Pulmonary artery endothelial cell (primary cell): ENCODE results near the gene FSHB. TPM values are rescaled to one million over a fixed set of nuclear protein-coding genes. Genes with fewer than 3 reads are reported as not detected.
"Not testable (repeated sequence)": the region's sequence is repeated elsewhere in the genome, so short reads cannot be mapped to it uniquely, and the experiment has no call there.

Experiments used
- DNase-seq: peaks from one replicate; pipeline ENCODE4 v3.0.0-alpha.2; 2011; ENCODE audit warnings: low read depth, low spot score
- total RNA-seq: library from RNA; depleted of rRNA; stranded (reverse); fragments of >200 nt; gene quantifications from 2 replicates; pipeline ENCODE4 v1.2.3, GENCODE V29; 2014

FSHB gene
- not detected in 2 replicates for total RNA-seq

DNA sequence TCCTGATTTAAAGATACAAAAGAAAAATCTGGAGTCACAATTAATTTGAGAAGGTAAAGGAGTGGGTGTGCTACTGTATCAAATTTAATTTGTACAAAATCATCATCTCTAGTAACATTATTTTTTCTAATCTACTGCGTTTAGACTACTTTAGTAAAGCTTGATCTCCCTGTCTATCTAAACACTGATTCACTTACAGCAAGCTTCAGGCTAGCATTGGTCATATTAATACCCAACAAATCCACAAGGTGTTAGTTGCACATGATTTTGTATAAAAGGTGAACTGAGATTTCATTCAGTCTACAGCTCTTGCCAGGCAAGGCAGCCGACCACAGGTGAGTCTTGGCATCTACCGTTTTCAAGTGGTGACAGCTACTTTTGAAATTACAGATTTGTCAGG, at the start of gene FSHB:
Gene FSHB, plus strand, starts transcription at position 301 of the 400 bp plus-strand sequence. CDS start 889 bp downstream, outside the sequence.
- DNase-seq: no peak

DNA sequence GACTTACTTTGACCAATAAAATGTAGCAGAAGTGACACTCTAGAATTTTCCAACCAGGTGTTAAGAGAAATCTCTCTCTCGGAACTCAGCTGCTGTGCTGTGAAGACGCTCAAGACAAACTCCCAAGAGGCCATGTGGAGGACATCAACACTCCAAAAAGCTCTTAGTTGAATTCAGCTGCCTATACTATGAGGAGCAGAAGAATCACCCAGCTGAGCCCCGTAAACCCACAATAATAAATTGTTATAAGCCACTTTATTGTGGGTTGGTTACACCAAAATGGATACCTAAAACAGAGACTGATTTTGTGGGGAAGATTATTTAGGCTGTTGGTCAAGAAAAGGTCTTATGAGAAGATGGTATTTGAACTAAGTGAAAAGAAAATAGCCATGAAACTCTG, 44.1 kb upstream of the FSHB start:
- DNase-seq: no peak

DNA sequence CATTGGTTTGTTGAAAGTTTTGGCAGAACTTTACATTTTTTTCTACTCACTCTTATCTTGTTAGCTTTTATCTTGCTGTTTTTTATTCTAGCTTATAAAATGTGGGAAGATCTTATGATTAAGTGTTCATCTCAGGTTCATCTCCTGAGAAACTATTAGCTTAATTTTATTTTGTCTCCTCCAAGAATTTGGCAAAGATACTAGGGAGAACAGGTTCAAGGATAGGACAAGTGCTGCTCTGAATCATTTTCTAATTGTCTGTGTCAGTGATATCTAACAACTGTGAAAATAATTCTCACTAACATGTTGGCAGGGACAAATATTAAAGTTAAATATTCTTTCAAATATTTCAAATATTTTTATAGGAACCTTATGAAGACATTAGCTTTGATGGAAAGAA, 38.2 kb upstream of the FSHB start:
- DNase-seq: no peak

DNA sequence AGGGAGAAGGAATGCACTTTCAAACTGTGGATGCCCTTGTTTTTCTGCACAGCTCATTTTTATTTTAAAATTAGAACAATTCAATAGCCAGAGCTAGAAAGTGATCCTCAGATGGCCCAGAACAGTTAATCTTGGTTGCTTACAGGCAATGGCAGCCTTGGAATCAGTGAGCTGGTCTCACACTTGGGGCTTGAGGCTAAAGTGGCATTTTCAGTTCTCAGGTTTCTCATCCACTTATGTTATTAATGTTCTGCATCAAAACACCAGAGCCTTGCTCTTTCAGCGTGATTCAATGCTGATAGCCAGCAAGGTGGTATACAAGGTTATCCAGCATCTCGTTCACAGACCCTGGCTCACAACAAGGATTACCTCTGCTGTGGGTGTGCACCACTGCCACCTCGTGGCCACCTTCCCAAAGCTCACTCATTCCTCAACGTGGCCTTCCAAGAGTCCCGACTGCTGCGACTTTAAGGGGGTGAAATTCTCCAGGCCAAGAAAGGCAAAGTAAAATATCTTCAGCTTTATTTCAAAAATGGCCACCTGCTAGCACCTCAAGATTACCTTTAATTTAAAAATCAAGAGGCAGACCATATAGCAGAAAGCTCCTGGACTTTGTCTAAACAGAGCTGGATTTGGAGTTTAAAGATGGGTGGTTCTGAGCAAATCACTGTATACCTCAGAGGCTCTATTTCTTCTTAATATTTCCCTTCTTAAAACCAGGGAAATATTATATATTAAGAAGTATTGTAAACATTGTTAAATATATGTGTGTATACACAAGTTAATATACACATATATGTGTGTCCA, 34.2 kb upstream of the FSHB start:
- DNase-seq: peak; percentile 2

DNA sequence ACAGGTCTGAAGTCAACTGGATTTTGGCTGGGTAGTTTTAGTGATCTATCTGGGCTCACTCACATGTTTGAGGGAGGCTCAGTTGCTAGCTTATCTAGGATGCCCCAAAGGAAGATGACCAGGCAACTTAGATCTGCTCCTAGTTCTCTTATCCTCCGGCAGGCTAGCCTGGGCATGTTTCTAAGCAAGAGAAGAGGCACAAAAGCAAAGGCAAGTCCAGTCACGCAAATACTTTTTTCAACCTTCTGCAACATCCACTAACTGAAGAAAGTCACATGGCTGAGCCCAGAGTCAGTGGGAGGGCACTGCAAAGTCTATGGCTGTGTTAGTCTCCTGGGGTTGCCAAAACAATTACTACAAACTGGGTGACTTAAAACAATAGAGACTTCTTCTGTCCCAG, 32.9 kb upstream of the FSHB start:
- DNase-seq: no peak

DNA sequence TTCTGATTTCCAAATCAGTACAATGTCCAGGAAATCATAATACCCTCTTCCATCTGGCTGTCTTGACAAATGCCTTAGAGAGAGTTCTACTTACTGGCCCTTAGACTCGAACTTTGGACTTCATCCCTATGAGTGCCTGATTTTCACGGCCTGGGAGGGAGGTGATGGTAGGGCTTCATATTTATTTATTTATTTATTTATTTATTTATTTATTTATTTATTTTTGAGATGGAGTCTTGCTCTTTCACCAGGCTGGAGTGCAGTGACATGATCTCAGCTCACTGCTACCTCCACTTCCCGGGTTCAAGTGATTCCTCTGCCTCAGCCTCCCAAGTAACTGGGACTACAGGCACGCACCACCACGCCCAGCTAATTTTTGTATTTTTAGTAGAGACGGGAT, 27.8 kb upstream of the FSHB start:
- not testable (repeated sequence) for DNase-seq

DNA sequence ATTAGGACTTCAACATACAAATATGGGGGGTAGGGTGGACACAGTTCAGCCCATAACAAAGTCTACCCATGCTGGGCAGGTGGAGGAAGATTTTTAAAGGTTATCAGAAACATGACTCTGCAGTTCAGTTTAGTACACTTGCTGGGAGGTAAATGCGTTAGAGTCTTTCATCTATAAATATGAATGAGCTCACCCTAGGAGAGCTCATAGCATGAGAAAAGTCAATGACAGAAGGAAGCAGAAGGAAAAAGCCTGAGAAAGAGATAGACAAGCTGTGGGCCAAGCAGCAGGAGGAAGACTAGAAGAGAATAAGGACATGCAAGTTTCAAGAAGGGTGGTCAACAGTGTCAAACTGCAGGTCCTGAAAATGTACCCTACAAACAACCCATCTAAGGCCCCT, 27.0 kb upstream of the FSHB start:
- no peak for DNase-seq

DNA sequence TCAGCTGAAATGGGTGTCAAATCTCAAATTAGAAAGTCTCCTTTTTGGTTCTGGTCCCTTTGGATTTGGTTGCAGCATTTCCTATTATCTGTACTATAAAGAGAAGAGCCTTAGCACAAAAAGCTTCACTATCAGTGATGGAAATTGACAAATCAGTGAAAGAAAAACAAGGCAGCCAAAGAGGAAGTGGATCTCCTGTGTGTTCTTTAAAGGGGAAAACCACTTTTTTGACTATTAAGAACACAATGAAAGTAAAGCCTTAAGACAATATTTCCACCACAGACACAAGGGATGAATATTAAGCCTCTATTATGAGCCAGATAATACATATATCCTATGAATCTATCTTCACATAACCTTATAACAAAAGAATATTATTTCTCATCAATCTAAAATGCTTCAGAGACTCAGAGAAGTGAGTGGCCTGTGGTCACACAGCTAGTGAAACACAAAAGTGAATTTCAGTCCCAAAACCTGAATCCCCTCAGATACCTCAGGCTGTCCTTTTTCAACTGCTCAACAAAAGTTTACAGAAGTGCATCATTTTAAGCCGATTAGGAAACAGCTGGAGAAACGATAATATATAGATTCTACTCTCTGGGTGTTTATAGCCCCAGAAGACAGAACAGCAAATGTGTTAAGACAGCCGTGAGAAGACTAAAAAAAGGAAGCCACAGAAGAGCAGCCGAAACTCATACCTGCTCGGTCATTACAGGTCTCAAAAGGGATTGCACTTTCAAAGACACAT, 24.4 kb upstream of the FSHB start:
- DNase-seq: no peak

DNA sequence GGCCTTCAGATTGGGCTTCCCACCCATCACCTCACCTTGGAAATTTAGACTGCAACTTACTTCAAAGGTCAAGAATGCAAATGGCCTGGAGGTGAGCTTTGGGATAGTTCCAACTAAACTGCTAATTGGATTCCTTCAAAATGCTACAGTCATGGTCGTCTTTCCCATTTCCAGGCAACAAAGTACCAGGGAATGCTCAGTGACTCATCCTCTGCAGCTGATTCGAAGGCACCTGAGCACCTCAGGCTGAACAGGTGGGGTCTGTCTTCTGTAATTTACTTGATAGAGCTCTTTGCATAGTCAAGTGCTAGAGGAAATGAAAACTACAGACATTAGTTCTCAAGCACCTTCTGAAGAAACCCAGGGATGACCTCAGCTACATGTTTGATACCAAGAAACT, 20.5 kb upstream of the FSHB start:
- DNase-seq: no peak

DNA sequence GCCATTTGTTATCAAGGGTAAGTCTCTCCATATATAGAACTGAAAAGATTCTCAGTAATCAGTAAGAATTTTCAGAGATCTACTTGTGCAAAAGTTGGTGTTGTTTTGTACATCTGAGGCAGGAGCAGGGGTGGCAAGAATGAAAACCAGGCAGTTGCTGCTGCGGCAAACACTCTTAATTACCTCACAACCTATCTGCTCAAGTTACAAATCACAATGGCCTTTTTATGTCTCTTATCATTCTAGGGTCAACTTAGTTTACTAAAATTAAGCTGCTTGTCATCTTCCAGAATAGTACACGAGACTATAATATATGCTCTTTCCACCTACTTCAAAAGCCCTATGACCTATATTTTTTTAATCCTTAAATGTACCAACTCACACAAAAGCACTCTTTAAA, 14.3 kb upstream of the FSHB start:
- no peak for DNase-seq

DNA sequence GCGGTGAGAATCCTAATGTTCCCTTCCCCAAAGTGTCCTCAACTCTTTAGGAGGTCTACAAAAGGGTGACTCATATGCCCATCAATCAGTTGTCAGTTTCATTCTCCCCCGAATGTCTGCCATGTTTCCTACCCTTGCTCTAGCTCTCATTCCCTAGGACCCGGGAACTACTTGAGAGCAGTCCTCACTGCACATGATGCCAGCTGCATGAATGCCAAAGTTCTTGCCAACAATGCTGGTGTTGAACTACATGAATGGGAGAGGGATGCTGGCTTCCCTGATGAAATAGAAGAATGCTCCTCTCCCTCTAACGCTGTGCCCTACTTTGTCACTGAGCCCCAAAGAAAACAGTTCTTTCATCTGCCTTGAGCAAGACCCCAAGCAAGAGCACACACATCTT, 12.5 kb upstream of the FSHB start:
- DNase-seq: no peak

DNA sequence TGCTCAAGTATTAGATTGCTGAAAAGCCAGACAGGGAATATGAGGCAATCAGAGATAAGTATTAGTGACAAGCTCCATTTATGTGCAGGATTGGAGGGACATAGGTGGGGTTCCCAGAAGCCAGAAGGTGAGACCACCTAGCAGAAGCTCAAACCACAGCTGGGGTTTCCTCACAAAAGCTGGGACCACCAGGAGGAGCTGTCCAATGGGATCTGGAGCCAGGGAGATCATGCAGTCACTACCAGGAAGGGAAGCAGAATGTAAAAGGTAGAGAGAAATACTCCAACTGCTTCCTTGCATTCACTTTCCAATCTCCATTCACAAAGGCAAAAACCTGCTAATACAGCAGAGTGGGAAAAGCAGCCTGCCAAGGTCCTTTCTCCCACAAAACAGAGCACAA, 5.2 kb upstream of the FSHB start:
- no peak for DNase-seq

DNA sequence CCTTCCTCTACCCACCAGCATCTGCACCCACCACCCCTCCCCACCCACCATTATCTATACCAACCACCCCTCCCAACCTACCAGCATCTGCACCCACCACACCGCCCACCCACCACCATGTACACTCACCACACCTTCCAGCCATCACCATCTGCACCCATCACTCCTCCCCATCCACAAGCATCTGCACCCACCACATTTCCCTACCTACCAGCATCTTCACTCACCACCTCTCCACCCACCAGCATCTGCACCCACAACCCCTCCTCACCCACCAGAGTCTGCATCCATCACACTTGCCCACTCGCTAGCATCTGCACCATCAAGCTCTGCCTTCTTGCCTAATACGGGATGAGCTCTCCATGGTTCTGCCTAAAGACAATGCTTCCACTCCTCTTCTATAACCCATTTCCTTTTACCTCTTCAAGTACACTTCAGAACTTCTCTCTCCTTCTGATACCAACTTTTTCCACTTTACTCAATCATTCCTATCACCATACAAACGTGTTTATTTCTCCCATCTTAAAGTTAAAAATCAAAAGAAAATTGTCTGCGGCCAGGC, 2.4 kb upstream of the FSHB start:
- no peak for DNase-seq

DNA sequence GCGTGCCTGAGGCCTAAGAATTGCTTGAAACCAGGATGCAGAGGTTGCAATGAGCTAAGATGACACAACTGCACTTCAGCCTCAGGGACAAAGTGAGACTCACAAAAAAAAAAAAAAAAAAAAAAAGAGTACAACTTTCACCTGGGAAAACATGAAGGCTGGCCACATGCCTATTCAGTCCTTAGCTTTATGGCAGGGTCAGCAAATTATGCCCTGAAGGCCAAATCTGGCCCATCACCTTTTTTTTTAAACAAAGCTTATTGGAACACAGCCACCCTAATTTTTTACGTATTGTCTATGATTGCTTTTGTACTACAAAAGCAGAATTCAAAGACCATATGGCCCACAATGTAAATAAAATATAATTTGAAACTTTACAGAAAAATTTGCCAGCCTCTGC, 8.2 kb downstream of the FSHB start:
- no peak for DNase-seq

DNA sequence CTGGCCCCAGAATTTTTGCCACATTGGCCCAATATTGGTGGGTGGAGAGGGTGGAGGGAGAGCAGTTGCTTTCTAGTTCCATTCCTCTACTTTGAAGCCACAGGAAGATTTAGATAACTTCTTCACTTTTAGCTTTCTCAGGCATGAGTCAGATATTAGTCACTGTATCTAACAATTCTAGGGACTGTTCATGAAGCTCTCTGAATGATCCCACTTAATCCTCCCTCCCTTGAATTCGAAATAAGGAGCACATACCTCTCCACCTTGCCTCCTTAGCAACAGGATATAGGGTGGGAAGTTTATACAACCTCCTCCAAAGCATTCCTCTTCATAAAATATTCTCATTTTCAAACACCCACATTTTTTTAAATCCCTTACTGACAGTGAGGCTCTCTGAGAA, 13.5 kb downstream of the FSHB start:
- no peak for DNase-seq

DNA sequence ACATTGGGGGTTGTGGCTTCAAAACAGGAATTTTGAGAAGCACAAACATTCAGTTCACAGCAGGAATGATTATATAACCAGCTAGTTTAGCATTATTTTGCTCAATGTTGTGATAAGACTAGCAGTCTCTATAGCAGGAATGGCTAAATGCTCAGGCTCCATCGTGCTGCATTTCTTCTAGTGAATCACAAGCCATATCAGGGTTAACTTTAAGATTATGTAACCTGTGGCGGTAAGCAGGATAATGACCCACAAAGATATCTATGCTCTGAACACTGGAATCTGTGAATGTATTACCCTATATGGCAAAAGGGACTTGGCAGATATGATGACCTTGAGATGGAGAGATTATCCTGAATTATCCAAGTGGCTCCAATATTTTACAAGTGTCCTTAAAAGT, 14.8 kb downstream of the FSHB start:
- DNase-seq: no peak

DNA sequence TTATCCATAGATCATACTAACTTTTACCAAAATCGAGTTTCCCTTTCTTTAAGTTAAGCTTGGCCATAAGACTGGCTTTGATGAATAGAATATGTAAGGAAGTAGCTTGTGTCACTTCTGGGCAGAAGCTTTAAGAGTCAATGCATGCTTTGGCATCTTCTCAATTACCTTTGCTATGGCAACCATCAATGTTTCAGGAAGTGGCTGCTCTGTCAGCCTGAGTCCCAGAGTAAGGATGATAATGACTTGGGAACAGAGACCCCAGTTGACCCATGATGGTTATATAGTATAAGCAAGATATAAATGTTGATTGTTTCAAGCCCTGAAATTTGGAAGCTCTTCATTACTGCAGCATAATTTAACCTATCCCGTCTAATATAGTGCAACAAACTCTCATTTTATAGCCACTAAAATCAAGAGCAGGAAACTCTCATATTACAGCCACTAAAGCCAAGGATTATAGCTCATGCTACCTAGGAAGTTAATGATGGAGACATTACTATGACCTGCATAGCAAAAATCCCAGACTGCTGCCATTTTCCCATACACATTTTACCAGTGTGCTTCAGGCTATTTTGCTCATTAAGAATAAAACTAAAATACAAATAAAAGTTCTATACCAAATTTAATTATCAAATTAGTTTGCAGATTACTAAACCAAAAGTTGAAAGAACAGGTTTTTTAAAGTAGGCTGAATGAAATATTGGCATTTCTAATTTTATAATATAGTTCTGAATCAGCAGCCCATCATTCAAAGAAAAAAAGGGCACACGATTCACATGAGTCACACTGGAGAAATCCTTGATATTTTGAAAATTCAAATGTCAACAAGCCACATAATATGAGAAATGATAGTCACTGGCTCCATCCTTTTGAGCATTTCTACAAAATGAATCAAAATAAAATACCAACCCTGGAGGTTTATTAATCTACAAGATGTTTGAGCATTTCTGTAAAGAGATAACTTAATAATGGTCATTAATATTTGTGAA, 23.8 kb downstream of the FSHB start:
- DNase-seq: no peak

DNA sequence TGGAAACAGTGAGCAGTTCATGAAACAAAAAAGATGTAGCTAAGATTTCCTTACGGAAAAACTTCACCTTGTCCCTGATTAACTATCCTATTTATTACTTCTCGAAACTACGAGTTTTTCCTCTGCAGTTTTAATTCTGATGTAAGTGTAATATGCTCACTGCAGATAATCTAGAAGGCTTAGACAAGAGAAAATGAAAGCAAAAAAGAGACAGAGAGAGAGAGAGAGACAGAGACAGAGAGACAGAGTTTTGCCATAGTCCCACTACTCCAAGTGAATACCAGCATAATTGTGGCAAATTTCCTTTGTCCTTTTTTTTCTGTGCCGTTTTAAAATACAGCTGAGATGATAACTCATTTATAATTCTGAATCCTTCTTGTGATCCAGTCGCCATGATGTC, 24.8 kb downstream of the FSHB start:
- no peak for DNase-seq

DNA sequence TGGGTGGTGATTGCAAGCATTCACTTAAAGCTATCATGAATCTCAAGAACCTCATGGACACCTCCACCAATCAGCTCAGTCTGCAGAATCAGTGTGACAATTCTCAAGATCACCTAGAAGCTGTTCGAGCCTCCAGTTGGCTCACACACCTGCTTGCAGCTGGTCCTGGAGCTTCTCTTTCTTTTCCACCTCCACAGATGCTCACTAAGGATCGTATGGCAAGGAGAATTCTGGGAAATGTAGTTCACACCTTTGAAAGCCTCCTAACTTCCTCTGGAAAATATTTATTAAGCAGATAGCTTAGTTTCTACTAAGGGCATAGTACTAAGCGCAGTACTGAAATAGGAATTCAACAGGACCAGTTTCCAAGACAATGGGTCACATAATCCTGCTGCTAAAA, 26.2 kb downstream of the FSHB start:
- DNase-seq: no peak

DNA sequence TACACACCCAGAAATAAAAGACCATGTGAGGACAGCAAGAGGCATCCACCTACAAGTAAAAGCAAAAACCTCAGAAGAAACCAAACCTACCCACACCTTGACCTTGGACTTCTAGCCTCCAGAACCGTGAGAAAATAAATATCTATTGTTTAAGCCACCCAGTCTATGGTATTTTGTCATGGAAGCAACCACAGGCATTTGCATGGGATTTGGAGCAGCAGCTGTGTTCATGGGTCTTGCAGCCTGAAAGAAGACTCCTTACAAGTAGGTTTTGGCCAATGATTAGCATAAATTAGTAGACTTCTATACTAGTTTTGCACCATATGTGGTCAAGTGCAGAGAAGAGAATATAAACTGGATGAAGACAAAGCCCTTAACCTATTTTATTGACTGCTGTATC, 27.9 kb downstream of the FSHB start:
- no peak for DNase-seq

DNA sequence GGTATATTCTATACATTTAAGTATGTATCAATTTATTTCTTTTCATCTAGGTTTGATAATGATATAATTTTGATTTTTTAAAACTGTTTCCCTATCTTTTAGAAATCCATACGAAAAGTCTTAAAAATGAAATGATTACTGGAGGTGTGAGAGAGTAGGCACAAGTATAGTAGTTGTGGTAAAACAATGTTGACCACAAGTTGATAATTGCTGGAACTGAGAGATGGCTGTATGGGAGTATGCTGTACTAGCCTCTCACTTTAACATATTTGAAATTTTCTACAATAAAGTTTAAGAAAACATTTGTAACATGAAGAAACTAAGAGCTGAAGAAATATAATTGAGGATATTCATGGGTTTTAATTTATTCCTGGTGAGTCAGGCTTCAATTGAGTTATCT, 30.0 kb downstream of the FSHB start:
- DNase-seq: no peak
